GM23338 (cell line): Measurements from ENCODE around the gene PLP2.

Experiments
- CREB1 ChIP-seq: fragments of 250-450 bp; sonication (Bioruptor Pico); IDR thresholded peaks from 2 replicates; pipeline ENCODE4 v1.5.0; 2020; ENCODE audit warnings: low read depth, mild to moderate bottlenecking, moderate library complexity
- CTCF ChIP-seq, 2 experiments: fragments of 200-600 bp in 1 of 2; sonication (generic) in 1 of 2; conservative IDR thresholded peaks; 2 replicates each; pipeline versions ENCODE4 v1.5.1 to v1.6.1; 2016 to 2017; ENCODE audit warnings: antibody characterized with exemption in 2 of 2, low read depth in 2 of 2, mild to moderate bottlenecking in 2 of 2, moderate library complexity in 1 of 2
- EZH2 ChIP-seq: fragments of 200-600 bp; sonication (generic); IDR thresholded peaks from one replicate; pipeline ENCODE4 v1.8.0; 2017; ENCODE audit warnings: antibody characterized with exemption, mild to moderate bottlenecking, low read depth; ENCODE audit not compliant: unreplicated experiment
- EZH2phosphoT487 ChIP-seq: fragments of 200-600 bp; sonication (generic); IDR thresholded peaks from one replicate; pipeline ENCODE4 v1.8.1; 2018; ENCODE audit warnings: antibody characterized with exemption; ENCODE audit not compliant: unreplicated experiment
- JUNB ChIP-seq: IDR thresholded peaks from one replicate; pipeline ENCODE4 v1.6.1; 2016; ENCODE audit warnings: antibody characterized with exemption; ENCODE audit not compliant: unreplicated experiment
- NANOG ChIP-seq: IDR thresholded peaks from 2 replicates; pipeline ENCODE4 v1.6.1; 2016; ENCODE audit warnings: antibody characterized with exemption, borderline replicate concordance
- POLR2AphosphoS5 ChIP-seq: IDR thresholded peaks from 2 replicates; pipeline ENCODE4 v1.6.1; 2016; ENCODE audit warnings: antibody characterized with exemption, low read depth
- ZNF331 ChIP-seq: fragments of 250-450 bp; sonication (Bioruptor Pico); IDR thresholded peaks from 2 replicates; pipeline ENCODE4 v1.5.0; 2020; ENCODE audit warnings: low read depth, mild to moderate bottlenecking, moderate library complexity

GRCh38 chrX:49199906-49200771 is 28.4 kb downstream of the PLP2 start, which contains the start of gene SYP:
- no peak for TF ChIP-seq EZH2
- TF ChIP-seq CTCF (conservative IDR thresholded peaks at IDR 0.05; ENCODE audit: low read depth in 2 of 2): no peak
- no peak for TF ChIP-seq NANOG
- peak; percentile 82 for TF ChIP-seq POLR2AphosphoS5
- TF ChIP-seq CREB1 (CRISPR knock-in tag): peak; percentile 67
- no peak for TF ChIP-seq JUNB
- no peak for TF ChIP-seq EZH2phosphoT487
- TF ChIP-seq ZNF331 (CRISPR knock-in tag): no peak
